ENCODE data around the gene HEATR3. TPM values are rescaled to one million over a fixed set of nuclear protein-coding genes. Genes with fewer than 3 reads are reported as not detected.

The HEATR3 gene
- total and polyA plus RNA-seq, 5 experiments from 2014 or later = 5.5 to 23.3 (median 6.7) TPM

GRCh38 chr16:50081428-50082018, 15.8 kb downstream of the HEATR3 start:
- H3K27ac Mint-ChIP-seq = peak overlapping the region; percentile 83 to 95 (median 90)
- peaks cover 9 to 30% (median 19%) of the 10 kb centered on the region in 4 donors for H3K4me1 Mint-ChIP-seq
- DNase-seq (peak in 3 of 10 donors; percentile 20 to 54 (median 52)), ATAC-seq (peak; percentile 49 to 77)
- peaks cover 10 to 84% (median 39%) of the 10 kb centered on the region in 3 donors for H3K36me3 Mint-ChIP-seq
- H3K27me3 Mint-ChIP-seq = no peaks in the 10 kb centered on the region
- POLR2A ChIA-PET = no interaction called here
- H3K4me3 Mint-ChIP-seq = peak overlapping the region in 9 of 10 donors; percentile 9 to 79 (median 69)
- no peaks in the 10 kb centered on the region for H3K9me3 Mint-ChIP-seq

GRCh38 chr16:50083996-50084395, 18.2 kb downstream of the HEATR3 start:
- POLR2A ChIA-PET = interaction anchor here (0.5 kb wide), 1 partner anchor 45 kb away, joined by 3 read pairs; no protein-coding TSS in a partner anchor
- Mint-ChIP-seq H3K4me3 (no peak overlapping the region), H3K36me3 (peaks cover 10 to 79% (median 36%) of the 10 kb centered on the region in 3 donors), H3K27me3 (no peaks in the 10 kb centered on the region), H3K27ac (no peak overlapping the region), H3K4me1 (peaks cover 9 to 27% (median 19%) of the 10 kb centered on the region in 4 donors), H3K9me3 (no peaks in the 10 kb centered on the region)
- no peak for DNase-seq
- no peak for ATAC-seq

GRCh38 chr16:50086176-50086575, 20.4 kb downstream of the HEATR3 start:
- DNase-seq = no peak
- H3K27ac Mint-ChIP-seq = no peak overlapping the region
- peaks cover 6 to 76% (median 29%) of the 10 kb centered on the region in 3 donors for H3K36me3 Mint-ChIP-seq
- H3K4me1 Mint-ChIP-seq = peaks cover 7 to 12% (median 10%) of the 10 kb centered on the region in 4 donors
- H3K27me3 Mint-ChIP-seq = no peaks in the 10 kb centered on the region
- H3K9me3 Mint-ChIP-seq = no peaks in the 10 kb centered on the region
- H3K4me3 Mint-ChIP-seq = no peak overlapping the region
- POLR2A ChIA-PET = no interaction called here
- ATAC-seq = no peak

- H3K36me3 Mint-ChIP-seq = peaks cover 6 to 72% (median 29%) of the 10 kb centered on the region in 3 donors
- ATAC-seq = no peak
These were observed 22.5 kb downstream of the HEATR3 start for GRCh38 chr16:50088302-50088701.

GRCh38 chr16:50092891-50093290, 27.1 kb downstream of the HEATR3 start:
- Mint-ChIP-seq H3K4me1 (peaks cover 0 to 8% (median 0%) of the 10 kb centered on the region in 4 donors), H3K9me3 (no peaks in the 10 kb centered on the region)

More at GRCh38 chr16:50088302-50088701, 22.5 kb downstream of the HEATR3 start:
- POLR2A ChIA-PET = no interaction called here
- H3K4me3 Mint-ChIP-seq = no peak overlapping the region
- no peaks in the 10 kb centered on the region for H3K27me3 Mint-ChIP-seq
- no peaks in the 10 kb centered on the region for H3K9me3 Mint-ChIP-seq
- peaks cover 0 to 3% (median under 1%) of the 10 kb centered on the region in 4 donors for H3K4me1 Mint-ChIP-seq
- no peak overlapping the region for H3K27ac Mint-ChIP-seq
- no peak for DNase-seq

GRCh38 chr16:50093607-50094539, 28.1 kb downstream of the HEATR3 start:
- Mint-ChIP-seq H3K4me3 (no peak overlapping the region), H3K27ac (peak overlapping the region in 3 of 10 donors; percentile 16 to 48 (median 29)), H3K9me3 (no peaks in the 10 kb centered on the region), H3K36me3 (peaks cover 0 to 55% (median 4%) of the 10 kb centered on the region in 3 donors), H3K27me3 (no peaks in the 10 kb centered on the region), H3K4me1 (peaks cover 0 to 8% (median 0%) of the 10 kb centered on the region in 4 donors)
- DNase-seq = peak in 1 of 10 donors; percentile 5
- POLR2A ChIA-PET = no interaction called here
- ATAC-seq = no peak

More at GRCh38 chr16:50092891-50093290, 27.1 kb downstream of the HEATR3 start:
- POLR2A ChIA-PET = interaction anchor here (1.5 kb wide), 1 partner anchor 10 kb away, joined by 4 read pairs; no protein-coding TSS in a partner anchor
- DNase-seq (no peak), ATAC-seq (no peak)
- no peak overlapping the region for H3K4me3 Mint-ChIP-seq
- H3K27ac Mint-ChIP-seq = no peak overlapping the region
- H3K36me3 Mint-ChIP-seq = peaks cover 0 to 61% (median 4%) of the 10 kb centered on the region in 3 donors
- H3K27me3 Mint-ChIP-seq = no peaks in the 10 kb centered on the region

- Mint-ChIP-seq H3K36me3 (peaks cover 0 to 63% (median 20%) of the 10 kb centered on the region in 3 donors), H3K4me3 (no peak overlapping the region), H3K4me1 (peaks cover 0 to 8% (median 0%) of the 10 kb centered on the region in 4 donors), H3K9me3 (no peaks in the 10 kb centered on the region), H3K27ac (peak overlapping the region in 2 of 10 donors; percentile 8 to 22), H3K27me3 (no peaks in the 10 kb centered on the region)
- POLR2A ChIA-PET = no interaction called here
- DNase-seq = no peak
- no peak for ATAC-seq
These were observed 31.0 kb downstream of the HEATR3 start for GRCh38 chr16:50096791-50097190.

GRCh38 chr16:50099957-50100648, 34.3 kb downstream of the HEATR3 start:
- no peaks in the 10 kb centered on the region for H3K27me3 Mint-ChIP-seq
- ATAC-seq (no peak), DNase-seq (no peak)
- POLR2A ChIA-PET = no interaction called here
- no peaks in the 10 kb centered on the region for H3K4me1 Mint-ChIP-seq
- no peaks in the 10 kb centered on the region for H3K9me3 Mint-ChIP-seq
- H3K36me3 Mint-ChIP-seq = peaks cover 0 to 68% (median 29%) of the 10 kb centered on the region in 3 donors
- H3K4me3 Mint-ChIP-seq = no peak overlapping the region
- no peak overlapping the region for H3K27ac Mint-ChIP-seq

GRCh38 chr16:50102051-50102746, 36.4 kb downstream of the HEATR3 start:
- H3K36me3 Mint-ChIP-seq = peaks cover 5 to 70% (median 33%) of the 10 kb centered on the region in 3 donors
- POLR2A ChIA-PET = no interaction called here
- H3K9me3 Mint-ChIP-seq = no peaks in the 10 kb centered on the region
- no peak for DNase-seq
- no peaks in the 10 kb centered on the region for H3K4me1 Mint-ChIP-seq
- no peak for ATAC-seq
- no peak overlapping the region for H3K27ac Mint-ChIP-seq
- H3K27me3 Mint-ChIP-seq = no peaks in the 10 kb centered on the region
- H3K4me3 Mint-ChIP-seq = no peak overlapping the region

- ATAC-seq = no peak
- Mint-ChIP-seq H3K27ac (no peak overlapping the region), H3K4me3 (no peak overlapping the region), H3K9me3 (no peaks in the 10 kb centered on the region), H3K4me1 (no peaks in the 10 kb centered on the region), H3K27me3 (no peaks in the 10 kb centered on the region), H3K36me3 (peaks cover 5 to 73% (median 33%) of the 10 kb centered on the region in 3 donors)
- POLR2A ChIA-PET = no interaction called here
- no peak for DNase-seq
These were observed 38.0 kb downstream of the HEATR3 start for GRCh38 chr16:50103764-50104163.

GRCh38 chr16:50114357-50115129, 48.8 kb downstream of the HEATR3 start:
- ATAC-seq = no peak
- POLR2A ChIA-PET = no interaction called here
- Mint-ChIP-seq H3K4me1 (peaks cover 0 to 8% (median 6%) of the 10 kb centered on the region in 4 donors), H3K27me3 (peaks cover 0 to 2% (median 0%) of the 10 kb centered on the region in 5 donors), H3K27ac (no peak overlapping the region), H3K36me3 (no peaks in the 10 kb centered on the region), H3K4me3 (no peak overlapping the region), H3K9me3 (no peaks in the 10 kb centered on the region)
- no peak for DNase-seq
